HG02642 (cell line): ENCODE measurements around the gene TPO.
"Not testable (repeated sequence)": the region's sequence is repeated elsewhere in the genome, so short reads cannot be mapped to it uniquely, and the experiment has no call there.

Experiments used
- ATAC-seq: cut with Tn5 transposase; IDR thresholded peaks from one replicate; pipeline ENCODE4 v1.9.1; 2021; ENCODE audit warnings: mild to moderate bottlenecking; ENCODE audit not compliant: unreplicated experiment, poor library complexity

Gene TPO

GRCh38 chr2:1413156-1413710 is at the start of gene TPO:
TSS of gene TPO (plus strand) at chr2:1413463. CDS start at chr2:1414409, 946 bp downstream.
- ATAC-seq, result no peak

- ATAC-seq, result no peak
These were observed 46.6 kb upstream of the TPO start for GRCh38 chr2:1366546-1367134.

GRCh38 chr2:1367601-1368000 is 45.7 kb upstream of the TPO start:
- no peak for ATAC-seq

- ATAC-seq, result no peak
These were observed 43.4 kb upstream of the TPO start for GRCh38 chr2:1369905-1370304.

GRCh38 chr2:1370461-1370860 is 42.8 kb upstream of the TPO start:
- ATAC-seq, result no peak

- ATAC-seq, result no peak
These were observed 42.2 kb upstream of the TPO start for GRCh38 chr2:1371082-1371481.

- ATAC-seq, result no peak
These were observed 39.4 kb upstream of the TPO start for GRCh38 chr2:1373830-1374229.

GRCh38 chr2:1374287-1374686 is 39.0 kb upstream of the TPO start:
- no peak for ATAC-seq

- no peak for ATAC-seq
These were observed 37.5 kb upstream of the TPO start for GRCh38 chr2:1375794-1376193.

- ATAC-seq, result no peak
These were observed 35.8 kb upstream of the TPO start for GRCh38 chr2:1377473-1377872.

GRCh38 chr2:1378456-1379150 is 34.7 kb upstream of the TPO start:
- no peak for ATAC-seq

GRCh38 chr2:1381644-1382043 is 31.6 kb upstream of the TPO start:
- ATAC-seq, result no peak

GRCh38 chr2:1387954-1388725 is 25.1 kb upstream of the TPO start:
- ATAC-seq, result not testable (repeated sequence)

- not testable (repeated sequence) for ATAC-seq
These were observed 23.1 kb upstream of the TPO start for GRCh38 chr2:1390118-1390517.

GRCh38 chr2:1393321-1393720 is 19.9 kb upstream of the TPO start:
- no peak for ATAC-seq

GRCh38 chr2:1394709-1395408 is 18.4 kb upstream of the TPO start:
- no peak for ATAC-seq

- no peak for ATAC-seq
These were observed 15.9 kb upstream of the TPO start for GRCh38 chr2:1397350-1397749.

GRCh38 chr2:1398191-1398590 is 15.1 kb upstream of the TPO start:
- ATAC-seq, result no peak

- no peak for ATAC-seq
These were observed 12.1 kb upstream of the TPO start for GRCh38 chr2:1400943-1401735.

GRCh38 chr2:1402064-1402463 is 11.2 kb upstream of the TPO start:
- ATAC-seq, result no peak
